ENCODE measurements around the gene NXPE3. TPM values are rescaled to one million over a fixed set of nuclear protein-coding genes. Genes with fewer than 3 reads are reported as not detected.

The NXPE3 gene
- total RNA-seq, 1 experiment from 2014 or later: 15.9 TPM

- no peak overlapping the region for H3K18ac ChIP-seq (ENCODE audit: insufficient read length, low read depth, low read length)
Measured at GRCh38 chr3:101817992-101818391, 39.0 kb downstream of the NXPE3 start.

More at GRCh38 chr3:101817992-101818391, 39.0 kb downstream of the NXPE3 start:
- Histone ChIP-seq H2BK20ac (ENCODE audit: low read depth, low read length, poor library complexity, severe bottlenecking) (no peak overlapping the region), H3K4me2 (ENCODE audit: insufficient read depth, insufficient read length, low read length) (no peak overlapping the region), H2AK5ac (ENCODE audit: insufficient read length, low read length) (no peak overlapping the region), H3K79me2 (ENCODE audit: insufficient read depth, low read length) (no peaks in the 10 kb centered on the region), H2BK12ac (ENCODE audit: insufficient read length, low read depth, low read length) (no peak overlapping the region), H2BK5ac (ENCODE audit: insufficient read length, low read length) (no peak overlapping the region), H4K20me1 (ENCODE audit: control insufficient read depth, insufficient read depth, insufficient read length) (no peaks in the 10 kb centered on the region), H3K14ac (ENCODE audit: insufficient read depth, low read length) (no peak overlapping the region), H3K23me2 (ENCODE audit: insufficient read length, low read depth, low read length, poor library complexity, severe bottlenecking) (no peaks in the 10 kb centered on the region), H4K5ac (ENCODE audit: insufficient read length, low read depth, low read length) (no peak overlapping the region), H4K91ac (ENCODE audit: insufficient read length, low read depth, low read length) (no peak overlapping the region), H3K56ac (ENCODE audit: insufficient read length, low read depth, low read length) (no peak overlapping the region), H3K9me3 (ENCODE audit: control insufficient read depth, low read depth, low read length) (no peaks in the 10 kb centered on the region), H3K9ac (ENCODE audit: extremely low read depth, insufficient read length, low read length) (no peak overlapping the region), H3K4ac (ENCODE audit: low read depth, low read length) (no peak overlapping the region), H2BK120ac (ENCODE audit: low read depth, low read length, poor library complexity, severe bottlenecking) (no peak overlapping the region), H4K8ac (replicated peaks; ENCODE audit: insufficient read length, low read depth, low read length) (no peak overlapping the region), H2BK15ac (ENCODE audit: low read depth, low read length) (no peak overlapping the region), H3K4me1 (ENCODE audit: insufficient read depth, low read length) (no peaks in the 10 kb centered on the region), H3K79me1 (ENCODE audit: insufficient read depth, low read depth, low read length, poor library complexity, severe bottlenecking) (no peaks in the 10 kb centered on the region), H3K27me3 (ENCODE audit: insufficient read depth, low read length) (no peaks in the 10 kb centered on the region), H2AFZ (ENCODE audit: low read length) (no peak overlapping the region), H3T11ph (ENCODE audit: low read length) (no peak overlapping the region), H3K27ac (ENCODE audit: insufficient read length, low read depth, low read length) (no peak overlapping the region), H3K23ac (ENCODE audit: insufficient read length, low read depth, low read length) (no peak overlapping the region)
- DNase-seq: no peak
- no peaks in the 10 kb centered on the region for H3K27me3 Mint-ChIP-seq (ENCODE audit: low read depth)
- H3K4me1 Mint-ChIP-seq: peaks cover 0 to 3% of the 10 kb centered on the region in 2 experiments; a peak in 1 of 4 replicates
- H3K9me3 Mint-ChIP-seq: no peaks in the 10 kb centered on the region
- no peak overlapping the region for H3K4me3 Mint-ChIP-seq
- H3K36me3 Mint-ChIP-seq (ENCODE audit: insufficient read depth in 1 of 3, low read depth in 3 of 3): peaks cover 4 to 17% (median 8%) of the 10 kb centered on the region in 3 experiments; a peak in 6 of 7 replicates
- no peak for TF ChIP-seq CTCF (conservative IDR thresholded peaks at IDR 0.05)
- H3K27ac Mint-ChIP-seq: no peak overlapping the region; a peak in 1 of 7 replicates
- whole genome bisulfite sequencing (ENCODE audit: extremely low coverage, insufficient read length, low lambda C conversion rate): no CpG with 5 or more reads among the region's 5 CpGs
